Stimulated activated naive CD8-positive, alpha-beta T cell treated with anti-CD3 and anti-CD28 coated beads, Interleukin-15, Interleukin-2, amounts not matched to agents 100 ng/mL and 50 ng/mL, for 24 hours (primary cell): ENCODE data around the gene GSK3A.

Experiments used
- H3K27ac Mint-ChIP-seq: one replicate; pipeline ENCODE4 v1.8.0; 2021; ENCODE audit warnings: mild to moderate bottlenecking, mixed read lengths
- H3K27me3 Mint-ChIP-seq: one replicate; pipeline ENCODE4 v1.8.0; 2021; ENCODE audit warnings: mixed read lengths
- H3K36me3 Mint-ChIP-seq: one replicate; pipeline ENCODE4 v1.8.0; 2021; ENCODE audit warnings: low read depth, mixed read lengths
- H3K4me1 Mint-ChIP-seq: one replicate; pipeline ENCODE4 v1.8.0; 2021; ENCODE audit warnings: low read depth, mixed read lengths
- H3K4me3 Mint-ChIP-seq: one replicate; pipeline ENCODE4 v1.8.0; 2021; ENCODE audit warnings: mild to moderate bottlenecking, mixed read lengths
- H3K9me3 Mint-ChIP-seq: one replicate; pipeline ENCODE4 v1.8.0; 2021; ENCODE audit warnings: mixed read lengths

GSK3A gene

DNA sequence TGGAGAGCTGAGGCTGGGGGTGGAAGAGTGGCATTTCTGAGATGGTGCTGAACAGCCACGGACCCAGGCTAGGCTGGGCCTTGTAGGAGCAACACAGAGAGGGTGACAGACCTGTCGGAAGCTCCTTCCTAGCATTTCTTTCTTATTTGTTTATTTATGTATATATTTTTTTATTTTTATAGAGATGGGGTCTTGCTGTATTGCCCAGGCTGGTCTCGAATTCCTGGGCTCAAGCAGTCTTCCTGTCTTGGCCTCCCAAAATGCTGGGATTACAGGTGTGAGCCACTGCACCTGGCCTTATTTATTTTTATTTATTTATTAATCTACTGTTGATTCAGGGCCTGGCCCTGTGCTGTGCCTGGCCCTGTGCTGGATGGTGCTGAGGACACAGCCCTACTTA, 33.1 kb upstream of the GSK3A start:
- H3K4me3 Mint-ChIP-seq: no peak overlapping the region
- peaks cover 57% of the 10 kb centered on the region for H3K4me1 Mint-ChIP-seq
- H3K27ac Mint-ChIP-seq: no peak overlapping the region
- peaks cover 23% of the 10 kb centered on the region for H3K36me3 Mint-ChIP-seq
- no peaks in the 10 kb centered on the region for H3K9me3 Mint-ChIP-seq
- H3K27me3 Mint-ChIP-seq: no peaks in the 10 kb centered on the region

GRCh38 chr19:42275103-42275502, 32.7 kb upstream of the GSK3A start:
- peaks cover 61% of the 10 kb centered on the region for H3K4me1 Mint-ChIP-seq
- H3K27ac Mint-ChIP-seq: no peak overlapping the region
- H3K27me3 Mint-ChIP-seq: no peaks in the 10 kb centered on the region
- peaks cover 23% of the 10 kb centered on the region for H3K36me3 Mint-ChIP-seq
- no peak overlapping the region for H3K4me3 Mint-ChIP-seq
- no peaks in the 10 kb centered on the region for H3K9me3 Mint-ChIP-seq

- no peaks in the 10 kb centered on the region for H3K27me3 Mint-ChIP-seq
- H3K36me3 Mint-ChIP-seq: peaks cover 23% of the 10 kb centered on the region
- peaks cover 63% of the 10 kb centered on the region for H3K4me1 Mint-ChIP-seq
- no peak overlapping the region for H3K4me3 Mint-ChIP-seq
- no peak overlapping the region for H3K27ac Mint-ChIP-seq
- no peaks in the 10 kb centered on the region for H3K9me3 Mint-ChIP-seq
Measured at GRCh38 chr19:42274065-42274682, 31.8 kb upstream of the GSK3A start.

GRCh38 chr19:42273407-42274064, 31.1 kb upstream of the GSK3A start:
- H3K36me3 Mint-ChIP-seq: peaks cover 23% of the 10 kb centered on the region
- H3K27ac Mint-ChIP-seq: no peak overlapping the region
- H3K4me1 Mint-ChIP-seq: peaks cover 57% of the 10 kb centered on the region
- H3K27me3 Mint-ChIP-seq: no peaks in the 10 kb centered on the region
- no peak overlapping the region for H3K4me3 Mint-ChIP-seq
- no peaks in the 10 kb centered on the region for H3K9me3 Mint-ChIP-seq

DNA sequence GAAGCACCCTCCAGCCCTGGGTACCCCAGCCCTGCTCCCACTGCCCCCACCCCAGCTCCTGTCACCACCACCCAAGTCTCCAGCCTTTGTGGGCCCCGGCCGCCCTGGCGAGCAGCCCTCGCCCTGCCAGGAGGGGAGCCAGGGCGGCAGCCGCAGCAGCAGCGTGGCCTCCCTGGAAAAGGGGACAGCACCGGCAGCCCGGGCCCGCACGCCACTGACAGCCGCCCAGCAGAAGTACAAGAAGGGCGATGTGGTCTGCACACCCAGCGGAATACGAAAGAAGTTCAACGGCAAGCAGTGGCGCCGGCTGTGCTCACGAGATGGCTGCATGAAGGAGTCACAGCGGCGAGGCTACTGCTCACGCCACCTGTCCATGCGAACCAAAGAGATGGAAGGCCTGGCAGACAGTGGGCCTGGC, 30.6 kb upstream of the GSK3A start:
- Mint-ChIP-seq H3K4me1 (peaks cover 52% of the 10 kb centered on the region), H3K9me3 (no peaks in the 10 kb centered on the region), H3K27me3 (no peaks in the 10 kb centered on the region), H3K4me3 (no peak overlapping the region), H3K36me3 (peaks cover 23% of the 10 kb centered on the region), H3K27ac (no peak overlapping the region)

DNA sequence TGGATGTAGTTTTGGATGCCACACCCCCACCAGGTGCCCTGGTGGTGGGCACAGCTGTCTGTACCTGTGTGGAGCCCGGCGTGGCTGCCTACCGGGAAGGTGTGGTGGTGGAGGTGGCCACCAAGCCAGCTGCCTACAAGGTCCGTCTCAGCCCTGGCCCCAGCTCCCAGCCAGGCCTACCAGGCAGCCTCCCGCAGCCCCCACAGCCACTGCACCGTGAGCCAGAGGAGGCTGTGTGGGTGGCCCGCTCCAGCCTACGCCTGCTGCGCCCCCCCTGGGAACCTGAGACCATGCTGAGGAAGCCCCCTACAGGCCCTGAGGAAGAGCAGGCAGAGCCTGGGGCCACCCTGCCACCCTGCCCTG, 30.1 kb upstream of the GSK3A start:
- no peaks in the 10 kb centered on the region for H3K9me3 Mint-ChIP-seq
- no peak overlapping the region for H3K4me3 Mint-ChIP-seq
- H3K36me3 Mint-ChIP-seq: peaks cover 23% of the 10 kb centered on the region
- peaks cover 52% of the 10 kb centered on the region for H3K4me1 Mint-ChIP-seq
- H3K27me3 Mint-ChIP-seq: no peaks in the 10 kb centered on the region
- H3K27ac Mint-ChIP-seq: no peak overlapping the region

DNA sequence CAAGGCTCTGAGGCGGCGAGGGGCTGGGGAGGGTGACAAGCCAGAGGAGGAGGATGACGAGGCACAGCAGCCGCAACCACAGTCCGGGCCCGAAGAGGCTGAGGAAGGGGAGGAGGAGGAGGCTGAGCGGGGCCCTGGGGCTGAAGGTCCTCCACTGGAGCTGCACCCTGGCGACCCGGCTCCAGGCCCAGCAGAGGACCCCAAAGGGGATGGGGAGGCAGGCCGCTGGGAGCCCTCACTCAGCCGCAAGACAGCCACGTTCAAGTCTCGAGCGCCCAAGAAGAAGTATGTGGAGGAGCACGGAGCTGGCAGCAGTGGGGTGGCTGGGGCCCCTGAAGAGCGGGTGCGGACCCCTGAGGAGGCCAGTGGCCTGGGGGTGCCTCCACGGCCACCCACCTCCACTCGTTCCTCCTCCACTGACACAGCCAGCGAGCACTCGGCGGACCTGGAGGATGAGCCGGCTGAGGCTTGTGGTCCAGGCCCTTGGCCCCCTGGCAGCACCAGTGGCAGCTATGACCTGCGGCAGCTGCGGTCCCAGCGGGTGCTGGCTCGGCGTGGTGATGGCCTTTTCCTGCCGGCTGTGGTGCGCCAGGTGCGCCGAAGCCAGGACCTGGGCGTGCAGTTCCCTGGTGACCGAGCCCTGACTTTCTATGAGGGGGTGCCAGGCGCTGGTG, 29.6 kb upstream of the GSK3A start:
- Mint-ChIP-seq H3K9me3 (no peaks in the 10 kb centered on the region), H3K27ac (peak overlapping the region; percentile 97), H3K4me3 (no peak overlapping the region), H3K36me3 (peaks cover 23% of the 10 kb centered on the region), H3K4me1 (peaks cover 47% of the 10 kb centered on the region), H3K27me3 (no peaks in the 10 kb centered on the region)

- Mint-ChIP-seq H3K27ac (peak overlapping the region; percentile 97), H3K4me3 (no peak overlapping the region), H3K9me3 (no peaks in the 10 kb centered on the region), H3K27me3 (no peaks in the 10 kb centered on the region), H3K36me3 (peaks cover 20% of the 10 kb centered on the region), H3K4me1 (peaks cover 37% of the 10 kb centered on the region)
Measured at GRCh38 chr19:42271045-42271419, 28.6 kb upstream of the GSK3A start.

- peak overlapping the region; percentile 97 for H3K27ac Mint-ChIP-seq
- H3K36me3 Mint-ChIP-seq: peaks cover 18% of the 10 kb centered on the region
- H3K27me3 Mint-ChIP-seq: no peaks in the 10 kb centered on the region
- no peaks in the 10 kb centered on the region for H3K9me3 Mint-ChIP-seq
- peaks cover 33% of the 10 kb centered on the region for H3K4me1 Mint-ChIP-seq
- H3K4me3 Mint-ChIP-seq: no peak overlapping the region
Measured at GRCh38 chr19:42270346-42271044, 28.1 kb upstream of the GSK3A start.

GRCh38 chr19:42269478-42270345, 27.3 kb upstream of the GSK3A start:
- no peaks in the 10 kb centered on the region for H3K9me3 Mint-ChIP-seq
- no peaks in the 10 kb centered on the region for H3K27me3 Mint-ChIP-seq
- H3K27ac Mint-ChIP-seq: peak overlapping the region; percentile 97
- peaks cover 27% of the 10 kb centered on the region for H3K4me1 Mint-ChIP-seq
- no peak overlapping the region for H3K4me3 Mint-ChIP-seq
- peaks cover 13% of the 10 kb centered on the region for H3K36me3 Mint-ChIP-seq

DNA sequence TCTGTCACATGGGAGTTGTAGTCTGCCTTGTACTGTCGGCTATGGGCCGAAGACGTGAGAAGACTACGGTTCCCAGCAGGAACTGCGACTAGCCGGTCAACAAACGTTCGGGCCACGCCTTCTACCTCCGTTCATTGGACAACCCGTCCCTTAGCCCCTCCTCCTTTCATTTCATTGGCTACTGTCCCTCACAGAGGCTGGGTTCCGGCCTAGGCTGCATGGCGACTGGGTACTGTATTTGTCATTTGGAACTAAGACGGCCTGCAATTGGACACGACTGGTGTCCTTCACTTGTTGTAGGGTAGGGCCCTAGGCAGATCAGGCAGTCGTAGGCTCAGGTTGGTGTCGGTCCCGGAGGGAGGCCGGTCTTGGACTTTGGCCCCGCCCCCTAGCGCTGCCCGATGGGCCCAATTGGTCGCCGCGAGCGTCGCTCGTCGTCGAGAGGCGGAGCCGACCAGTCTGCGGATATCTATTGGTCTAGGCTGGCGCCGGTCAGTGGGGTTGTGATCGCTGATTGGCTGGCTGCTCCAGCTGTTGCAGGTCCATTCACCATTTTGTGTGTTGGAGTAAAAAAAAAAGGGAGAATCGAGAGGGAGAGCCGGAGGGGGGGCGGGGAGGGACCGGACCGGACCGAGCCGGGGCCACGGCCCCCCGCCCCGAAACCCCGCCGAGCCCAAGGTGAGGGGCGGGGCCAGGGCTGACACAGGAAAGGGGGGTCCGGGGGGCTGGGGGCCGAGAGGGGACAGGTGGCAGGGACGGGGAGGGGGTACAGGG, 26.5 kb upstream of the GSK3A start, which contains the start of gene CIC:
Gene CIC (plus strand): TSS at position 549 of the 774 bp plus-strand sequence. CDS start 2,532 bp downstream, outside the sequence.
- H3K4me3 Mint-ChIP-seq: no peak within 1 kb of the TSS
- peaks cover 10% of the 10 kb centered on the region for H3K36me3 Mint-ChIP-seq
- peak within 1 kb of the TSS; percentile 97 for H3K27ac Mint-ChIP-seq
- no peaks in the 10 kb centered on the region for H3K9me3 Mint-ChIP-seq
- H3K4me1 Mint-ChIP-seq: peaks cover 24% of the 10 kb centered on the region
- H3K27me3 Mint-ChIP-seq: no peaks in the 10 kb centered on the region

- peaks cover 5% of the 10 kb centered on the region for H3K36me3 Mint-ChIP-seq
- peaks cover 24% of the 10 kb centered on the region for H3K4me1 Mint-ChIP-seq
- H3K4me3 Mint-ChIP-seq: no peak overlapping the region
- no peaks in the 10 kb centered on the region for H3K27me3 Mint-ChIP-seq
- no peaks in the 10 kb centered on the region for H3K9me3 Mint-ChIP-seq
- no peak overlapping the region for H3K27ac Mint-ChIP-seq
Measured at GRCh38 chr19:42268142-42268703, 25.8 kb upstream of the GSK3A start.

DNA sequence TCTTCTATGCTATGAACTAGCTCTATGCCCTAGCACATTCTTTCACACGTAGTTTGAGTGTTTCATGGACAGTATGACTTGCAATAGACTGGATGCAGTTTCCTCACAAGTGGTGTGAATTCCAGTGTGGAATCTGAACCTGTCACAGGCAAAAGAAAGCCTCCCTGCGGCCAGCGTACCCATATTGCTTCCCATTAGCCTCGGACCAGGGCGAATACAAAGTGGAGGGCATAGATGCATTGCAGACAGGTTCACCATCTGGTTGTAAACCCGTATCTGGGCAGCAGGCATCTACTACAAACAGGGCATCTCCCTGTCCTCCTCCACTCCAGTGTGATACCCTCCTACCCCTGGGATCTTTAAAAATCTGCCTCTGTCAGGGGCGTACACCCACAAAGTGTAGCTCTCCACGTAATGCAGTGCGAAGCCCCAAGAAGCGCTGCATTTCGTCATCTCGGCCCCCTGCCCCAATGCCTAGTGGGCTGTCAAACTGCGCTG, 25.3 kb upstream of the GSK3A start:
- Mint-ChIP-seq H3K4me1 (peaks cover 24% of the 10 kb centered on the region), H3K9me3 (no peaks in the 10 kb centered on the region), H3K27ac (no peak overlapping the region), H3K4me3 (no peak overlapping the region), H3K27me3 (no peaks in the 10 kb centered on the region), H3K36me3 (peaks cover 5% of the 10 kb centered on the region)
